GM19328 (cell line): ENCODE data around the gene SCARF1.

Source experiments
- ATAC-seq: cut with Tn5 transposase; IDR thresholded peaks from one replicate; pipeline ENCODE4 v1.9.1; 2021; ENCODE audit warnings: mild to moderate bottlenecking, moderate library complexity; ENCODE audit not compliant: unreplicated experiment

Gene SCARF1

GRCh38 chr17:1629504-1630310 lies 15.8 kb downstream of the SCARF1 start:
- ATAC-seq = no peak

DNA sequence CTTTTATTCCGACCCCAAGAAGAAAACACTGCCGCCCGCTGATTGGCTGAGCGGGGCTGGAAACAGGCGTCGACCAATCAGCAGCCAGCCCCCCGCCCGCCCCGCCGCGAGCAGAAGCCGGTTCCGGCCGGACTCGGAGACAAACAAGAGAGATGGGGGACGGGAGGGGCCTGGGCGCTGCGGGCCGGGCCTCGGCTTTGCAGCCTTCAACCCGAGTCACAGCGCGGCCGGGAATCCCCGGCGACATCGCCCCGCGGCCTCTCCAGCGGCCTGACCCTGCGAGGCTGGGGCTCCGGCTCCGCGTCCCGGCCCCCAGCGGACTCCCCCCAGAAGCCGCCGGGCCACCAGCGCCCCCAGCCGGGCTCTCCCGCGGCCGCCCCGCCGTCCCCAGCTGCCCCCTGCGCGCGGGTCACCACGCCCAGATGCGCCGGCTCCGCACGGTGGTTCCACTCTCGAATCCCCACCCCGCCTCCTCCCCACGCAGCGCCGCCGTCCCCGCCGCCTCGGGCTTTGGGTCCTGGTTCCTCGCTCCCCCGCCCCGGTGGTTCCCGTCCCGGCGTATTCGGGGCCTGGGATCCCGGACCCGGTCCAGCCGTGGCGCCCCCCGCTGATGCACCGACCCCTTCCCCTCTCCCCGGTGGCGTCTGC lies 16.6 kb downstream of the SCARF1 start:
- ATAC-seq = peak; percentile 36

DNA sequence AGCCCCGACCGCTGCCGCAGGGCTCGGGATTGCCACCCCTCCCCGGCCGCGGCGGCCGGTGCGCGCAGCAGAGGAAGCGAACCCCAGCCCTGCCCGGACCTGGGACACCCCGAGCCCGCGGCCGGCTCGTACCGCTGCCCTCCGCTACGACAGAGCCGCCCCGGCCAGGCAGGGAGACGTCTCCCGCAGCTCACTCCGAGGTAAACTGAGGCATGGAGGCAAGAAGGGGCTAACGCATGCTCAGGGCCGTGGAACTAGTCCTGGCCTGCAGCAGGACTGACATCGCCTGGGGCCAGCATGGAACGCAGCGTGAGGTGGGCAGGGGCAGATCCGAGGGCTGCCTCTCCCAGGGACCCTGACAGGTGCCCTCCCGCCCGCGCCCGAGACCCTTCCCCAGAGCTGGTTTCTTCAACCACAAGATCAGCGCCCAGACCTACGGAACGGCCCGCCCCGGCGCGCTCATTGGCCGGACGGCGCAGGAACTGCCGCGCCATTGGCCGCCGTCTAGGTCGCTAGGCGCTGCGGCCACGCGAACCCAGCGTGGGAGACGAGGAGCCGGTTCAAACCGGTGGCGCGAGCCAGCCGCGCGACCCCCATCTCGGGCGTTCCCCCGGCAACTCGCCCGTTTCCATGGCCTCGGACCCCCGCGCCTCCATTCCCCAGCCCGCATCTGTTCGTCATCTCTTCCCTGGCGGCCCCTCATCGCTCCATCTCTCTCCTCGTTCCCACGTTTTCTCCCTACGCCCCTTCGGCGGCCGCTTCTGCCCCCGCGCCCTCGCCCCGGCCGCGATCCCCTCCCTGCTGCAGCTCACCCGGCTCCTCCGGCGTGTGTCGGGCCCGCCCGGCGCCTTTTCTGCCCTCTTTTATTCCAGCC lies 17.3 kb downstream of the SCARF1 start, which contains the start of gene SLC43A2:
SLC43A2 (minus strand) TSS at position 853 of the 874 bp plus-strand sequence. CDS start 960 bp downstream, outside the sequence.
- peak; percentile 58 for ATAC-seq

DNA sequence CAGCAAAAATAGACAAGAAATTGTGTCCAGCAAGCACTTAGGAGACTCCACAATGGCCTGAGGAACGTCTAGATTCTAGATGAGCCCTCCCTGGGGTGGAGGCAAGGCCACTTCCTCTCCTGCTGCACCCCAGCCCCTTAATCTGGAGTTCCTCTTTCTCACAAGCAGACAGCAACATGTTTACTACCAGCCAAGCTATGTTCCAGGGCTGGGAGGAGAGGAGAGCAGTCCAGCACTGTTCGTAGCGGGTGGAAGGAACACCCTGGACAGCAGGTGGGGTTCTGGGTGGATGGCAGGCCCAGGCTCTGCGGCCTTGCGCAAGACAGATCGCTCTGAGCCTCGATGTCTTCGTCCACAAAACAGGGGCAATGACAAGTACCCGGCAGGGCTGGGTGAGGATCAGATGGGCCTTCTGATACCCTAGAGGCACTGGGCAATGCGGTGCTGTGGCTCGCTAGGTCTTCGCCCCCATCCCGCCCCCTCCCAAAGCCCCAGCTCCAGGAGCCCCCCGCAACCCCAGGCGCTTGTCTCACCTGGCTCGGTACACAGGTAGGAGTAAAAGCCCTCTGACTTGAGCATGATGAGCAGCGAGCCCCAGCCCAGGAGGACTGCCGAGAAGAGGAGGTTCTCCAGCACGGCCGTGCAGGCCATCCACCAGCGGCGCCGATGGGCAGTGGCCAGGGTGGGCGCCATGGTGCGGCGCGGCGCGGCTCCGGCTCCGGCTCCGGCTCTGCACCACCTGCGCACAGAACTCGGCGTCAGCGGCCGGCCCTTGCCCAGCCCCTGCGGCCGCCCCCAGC lies 18.1 kb downstream of the SCARF1 start:
- ATAC-seq = no peak

- ATAC-seq = no peak
Measured at GRCh38 chr17:1626333-1626732, 19.2 kb downstream of the SCARF1 start.

GRCh38 chr17:1625581-1625980 lies 20.0 kb downstream of the SCARF1 start:
- no peak for ATAC-seq

DNA sequence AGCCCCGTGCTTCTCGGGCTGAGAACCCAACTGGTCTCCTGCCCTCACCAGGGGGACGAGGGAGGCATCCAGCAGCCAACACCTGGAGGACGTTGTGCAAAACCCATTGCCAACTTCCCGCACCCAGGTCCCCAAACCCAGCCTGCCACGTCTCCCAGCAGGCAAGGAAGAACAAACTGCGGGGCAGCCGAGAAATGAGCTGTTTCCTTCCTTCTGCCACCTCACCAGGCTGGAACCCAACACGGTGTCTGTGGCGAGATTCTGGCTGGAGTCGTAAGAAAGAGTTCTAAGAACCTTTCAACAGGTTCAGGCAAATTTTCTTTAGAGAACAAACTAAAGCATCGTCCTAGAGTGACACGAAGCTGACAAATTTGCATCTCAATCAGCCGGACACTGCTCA lies 20.5 kb downstream of the SCARF1 start:
- ATAC-seq = no peak

- no peak for ATAC-seq
Measured at GRCh38 chr17:1624650-1625049, 20.9 kb downstream of the SCARF1 start.

- no peak for ATAC-seq
Measured at GRCh38 chr17:1623057-1623630, 22.4 kb downstream of the SCARF1 start.

DNA sequence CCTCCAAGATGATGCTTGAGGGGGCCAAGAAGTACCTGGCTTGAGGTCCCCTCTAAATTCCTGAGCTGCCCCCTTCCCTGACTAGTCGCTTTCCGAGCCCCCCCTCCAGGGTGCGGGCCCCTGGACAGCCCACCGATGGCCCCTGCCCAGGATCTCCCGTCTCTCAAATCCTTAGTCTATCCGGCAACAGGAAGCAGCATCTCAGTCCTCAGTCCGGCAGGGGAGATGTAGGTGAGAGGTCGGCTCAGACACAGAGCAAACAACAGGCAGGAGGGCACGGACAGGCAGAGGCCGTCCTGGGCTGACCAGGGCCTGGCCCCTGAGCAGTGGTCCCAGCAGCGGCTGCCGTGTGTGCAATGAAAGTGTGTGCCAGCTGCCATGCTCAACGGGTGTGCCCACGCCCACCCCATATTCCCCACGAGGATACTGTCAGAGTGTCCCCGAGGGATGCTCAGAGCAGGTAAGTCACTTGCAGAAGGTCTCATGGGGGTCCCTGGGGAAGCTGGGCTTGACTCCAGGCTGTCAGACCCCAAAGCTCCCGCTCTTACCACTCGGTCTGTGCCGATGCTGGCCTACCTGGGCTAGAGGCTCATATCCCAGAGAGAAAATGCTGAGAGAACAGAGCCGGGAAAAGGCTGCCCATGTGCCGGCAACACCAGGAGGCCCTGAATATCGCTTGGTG lies 24.1 kb downstream of the SCARF1 start:
- no peak for ATAC-seq

GRCh38 chr17:1620486-1620885 lies 25.0 kb downstream of the SCARF1 start:
- no peak for ATAC-seq

- ATAC-seq = no peak
Measured at GRCh38 chr17:1617620-1618174, 27.8 kb downstream of the SCARF1 start.

- ATAC-seq = no peak
Measured at GRCh38 chr17:1616101-1616500, 29.4 kb downstream of the SCARF1 start.

GRCh38 chr17:1612400-1612799 lies 33.1 kb downstream of the SCARF1 start:
- no peak for ATAC-seq

DNA sequence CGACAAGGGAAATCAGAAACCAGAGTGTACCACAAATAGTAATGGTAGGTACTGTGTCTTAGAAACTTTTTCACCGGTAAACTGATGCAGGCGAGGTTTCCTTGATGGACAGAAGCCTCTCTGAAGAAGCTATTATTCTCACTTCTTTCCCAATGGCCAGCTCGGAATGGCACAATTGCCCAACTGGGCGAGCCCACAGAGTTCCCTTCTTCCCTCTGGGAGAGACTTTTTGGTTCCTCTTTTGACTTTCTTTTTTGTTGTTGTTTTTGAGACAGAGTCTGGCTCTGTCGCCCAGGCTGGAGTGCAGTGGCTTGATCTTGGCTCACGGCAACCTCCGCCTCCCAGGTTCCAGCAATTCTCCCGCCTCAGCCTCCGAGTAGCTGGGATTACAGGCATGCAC lies 33.8 kb downstream of the SCARF1 start:
- ATAC-seq = no peak

GRCh38 chr17:1608676-1609075 lies 36.9 kb downstream of the SCARF1 start:
- no peak for ATAC-seq

- no peak for ATAC-seq
Measured at GRCh38 chr17:1607971-1608320, 37.6 kb downstream of the SCARF1 start.

DNA sequence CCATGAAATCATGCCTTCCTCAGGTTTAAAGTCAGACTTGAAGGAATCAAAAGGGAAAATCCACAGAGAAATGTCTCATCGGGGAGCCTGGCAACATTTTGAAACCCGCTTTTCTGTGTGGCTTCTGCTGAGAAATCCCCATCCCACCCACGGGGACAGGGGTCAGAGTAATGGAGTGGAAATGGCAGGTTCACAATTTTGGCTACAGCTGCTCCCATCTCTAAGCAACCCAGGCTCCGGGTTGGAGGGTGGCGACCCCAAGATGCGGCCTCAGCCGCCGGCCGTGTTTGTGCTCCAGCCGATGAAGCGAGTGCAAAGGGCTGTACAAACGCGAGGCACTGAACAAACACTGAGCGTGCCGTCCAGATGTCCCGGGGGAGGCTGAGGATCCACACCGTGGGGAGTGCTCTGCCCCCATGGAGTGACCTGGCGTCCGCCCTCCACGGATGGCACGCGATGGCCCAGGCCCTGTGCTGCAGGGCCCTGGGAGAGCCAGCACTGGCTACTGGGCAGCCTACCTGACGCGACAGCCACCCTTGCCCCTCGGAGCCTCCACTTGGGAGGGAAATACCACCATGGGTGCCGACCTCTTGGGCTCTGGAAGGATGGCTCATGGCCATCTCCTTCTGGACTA lies 39.1 kb downstream of the SCARF1 start:
- no peak for ATAC-seq
